Ishikawa (cell line): Measurements from ENCODE around the gene ELMOD2.
A peak's percentile ranks its signal among the peaks of the same experiment; 100 is the strongest.

Experiments
- CEBPB ChIP-seq: IDR thresholded peaks from 2 replicates; pipeline ENCODE4 v1.6.1; 2012
- CREB1 ChIP-seq: IDR thresholded peaks from 2 replicates; pipeline ENCODE4 v1.6.1; 2012; ENCODE audit warnings: low read depth
- EGR1 ChIP-seq: IDR thresholded peaks from 2 replicates; pipeline ENCODE4 v1.6.1; 2012
- EP300 ChIP-seq: IDR thresholded peaks from 2 replicates; pipeline ENCODE4 v1.6.1; 2012; ENCODE audit warnings: borderline replicate concordance
- FOXM1 ChIP-seq: IDR thresholded peaks from 2 replicates; pipeline ENCODE4 v1.6.1; 2012; ENCODE audit warnings: low read depth, borderline replicate concordance
- MAX ChIP-seq: IDR thresholded peaks from 2 replicates; pipeline ENCODE4 v1.6.1; 2012
- NFIC ChIP-seq: IDR thresholded peaks from 2 replicates; pipeline ENCODE4 v1.6.1; 2012
- RAD21 ChIP-seq: IDR thresholded peaks from 2 replicates; pipeline ENCODE4 v1.6.1; 2012; ENCODE audit warnings: low read depth
- REST ChIP-seq: IDR thresholded peaks from 2 replicates; pipeline ENCODE4 v1.6.1; 2012; ENCODE audit warnings: low read depth, mild to moderate bottlenecking
- TAF1 ChIP-seq: IDR thresholded peaks from 2 replicates; pipeline ENCODE4 v1.6.1; 2012; ENCODE audit warnings: low read depth, mild to moderate bottlenecking
- TCF12 ChIP-seq: IDR thresholded peaks from 2 replicates; pipeline ENCODE4 v1.6.1; 2012; ENCODE audit warnings: low read depth
- TEAD4 ChIP-seq: IDR thresholded peaks from 2 replicates; pipeline ENCODE4 v1.6.1; 2012
- USF1 ChIP-seq: IDR thresholded peaks from 2 replicates; pipeline ENCODE4 v1.6.1; 2012
- YY1 ChIP-seq: IDR thresholded peaks from 2 replicates; pipeline ENCODE4 v1.6.1; 2012; ENCODE audit warnings: low read depth
- ZBTB7A ChIP-seq: IDR thresholded peaks from 2 replicates; pipeline ENCODE4 v1.6.1; 2012; ENCODE audit warnings: low read depth

Gene ELMOD2

GRCh38 chr4:140523857-140524742 lies at the start of gene ELMOD2:
TSS of gene ELMOD2 (plus strand) at chr4:140524168. CDS start at chr4:140525429, 1,261 bp downstream.
- no peak for TF ChIP-seq EGR1
- TF ChIP-seq TAF1, result peak; percentile 43; the same call in 1 of the 2 replicates
- TF ChIP-seq FOXM1, result no peak
- TF ChIP-seq ZBTB7A, result peak; percentile 78
- TF ChIP-seq TEAD4, result no peak
- no peak for TF ChIP-seq CREB1
- TF ChIP-seq CEBPB, result no peak
- TF ChIP-seq USF1, result 0 out of 2 replicates have a peak, but pooled peaks have one; percentile 2
- 0 out of 2 replicates have a peak, but pooled peaks have one; percentile 37 for TF ChIP-seq YY1
- TF ChIP-seq RAD21, result peak; percentile 42; the same call in 1 of the 2 replicates
- TF ChIP-seq EP300, result 0 out of 2 replicates have a peak, but pooled peaks have one; percentile 11
- 0 out of 2 replicates have a peak, but pooled peaks have one; percentile 30 for TF ChIP-seq TCF12
- TF ChIP-seq REST, result no peak
- 0 out of 2 replicates have a peak, but pooled peaks have one; percentile 5 for TF ChIP-seq NFIC
- peak; percentile 78 for TF ChIP-seq MAX

- TF ChIP-seq TCF12 (no peak), TEAD4 (no peak), REST (no peak), CREB1 (no peak)
These were observed 40.5 kb upstream of the ELMOD2 start for GRCh38 chr4:140483445-140483844.

- TF ChIP-seq RAD21 (no peak), CREB1 (no peak), NFIC (no peak), MAX (no peak), TCF12 (no peak), EP300 (no peak), TEAD4 (no peak), TAF1 (no peak), USF1 (no peak), EGR1 (no peak), FOXM1 (no peak), YY1 (no peak), REST (no peak), CEBPB (no peak)
These were observed 38.0 kb upstream of the ELMOD2 start for GRCh38 chr4:140485939-140486338.

- TF ChIP-seq REST, result no peak
- TF ChIP-seq CREB1, result no peak
- TF ChIP-seq NFIC, result no peak
- TF ChIP-seq FOXM1, result no peak
- TF ChIP-seq EGR1, result no peak
- no peak for TF ChIP-seq TCF12
- no peak for TF ChIP-seq ZBTB7A
- TF ChIP-seq CEBPB, result no peak
These were observed 26.6 kb upstream of the ELMOD2 start for GRCh38 chr4:140497405-140497746.
